Measurements from ENCODE around the gene U2AF2. TPM values are rescaled to one million over a fixed set of nuclear protein-coding genes. Genes with fewer than 3 reads are reported as not detected.

Gene U2AF2
- total and polyA plus RNA-seq, 9 of the 15 experiments (the other 6 are each of a cell fraction or from before 2014, with no cell fraction given): 3.0 to 331 (median 157) TPM

- peak; percentile 87 for TF ChIP-seq MYC (IDR thresholded peaks at IDR 0.05; ENCODE audit: low read depth, low read length)
- TF ChIP-seq MYC (CRISPR knock-in tag; IDR thresholded peaks at IDR 0.05; ENCODE audit: borderline replicate concordance, low read depth): 0 out of 2 replicates have a peak, but pooled peaks have one; percentile 41
- TF ChIP-seq, protein P1, sequence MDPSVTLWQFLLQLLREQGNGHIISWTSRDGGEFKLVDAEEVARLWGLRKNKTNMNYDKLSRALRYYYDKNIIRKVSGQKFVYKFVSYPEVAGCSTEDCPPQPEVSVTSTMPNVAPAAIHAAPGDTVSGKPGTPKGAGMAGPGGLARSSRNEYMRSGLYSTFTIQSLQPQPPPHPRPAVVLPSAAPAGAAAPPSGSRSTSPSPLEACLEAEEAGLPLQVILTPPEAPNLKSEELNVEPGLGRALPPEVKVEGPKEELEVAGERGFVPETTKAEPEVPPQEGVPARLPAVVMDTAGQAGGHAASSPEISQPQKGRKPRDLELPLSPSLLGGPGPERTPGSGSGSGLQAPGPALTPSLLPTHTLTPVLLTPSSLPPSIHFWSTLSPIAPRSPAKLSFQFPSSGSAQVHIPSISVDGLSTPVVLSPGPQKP (CRISPR knock-in tag; IDR thresholded peaks at IDR 0.05): no peak
- peak; percentile 88 for TF ChIP-seq RBM22 (IDR thresholded peaks at IDR 0.05; ENCODE audit: low read depth, low read length, poor library complexity, severe bottlenecking)
- TF ChIP-seq WHSC1 (IDR thresholded peaks at IDR 0.05; ENCODE audit: low read length): no peak
- TF ChIP-seq, protein P2, sequence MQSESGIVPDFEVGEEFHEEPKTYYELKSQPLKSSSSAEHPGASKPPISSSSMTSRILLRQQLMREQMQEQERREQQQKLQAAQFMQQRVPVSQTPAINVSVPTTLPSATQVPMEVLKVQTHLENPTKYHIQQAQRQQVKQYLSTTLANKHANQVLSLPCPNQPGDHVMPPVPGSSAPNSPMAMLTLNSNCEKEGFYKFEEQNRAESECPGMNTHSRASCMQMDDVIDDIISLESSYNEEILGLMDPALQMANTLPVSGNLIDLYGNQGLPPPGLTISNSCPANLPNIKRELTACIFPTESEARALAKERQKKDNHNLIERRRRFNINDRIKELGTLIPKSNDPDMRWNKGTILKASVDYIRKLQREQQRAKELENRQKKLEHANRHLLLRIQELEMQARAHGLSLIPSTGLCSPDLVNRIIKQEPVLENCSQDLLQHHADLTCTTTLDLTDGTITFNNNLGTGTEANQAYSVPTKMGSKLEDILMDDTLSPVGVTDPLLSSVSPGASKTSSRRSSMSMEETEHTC (IDR thresholded peaks at IDR 0.05): no peak
- peak; percentile 92 to 97 for TF ChIP-seq SIN3A (IDR thresholded peaks at IDR 0.05; ENCODE audit: borderline replicate concordance in 2 of 2, control insufficient read depth in 1 of 2, low read depth in 2 of 2, low read length in 2 of 2)
- TF ChIP-seq FOXK2 (conservative IDR thresholded peaks at IDR 0.05 in 1 of 2, IDR thresholded peaks at IDR 0.05 in 1 of 2; ENCODE audit: low read depth in 2 of 2): 0 out of 4 replicates have a peak, but pooled peaks of 1 of the 2 experiments have one; percentile 10
- TF ChIP-seq ZNF695 (CRISPR knock-in tag; IDR thresholded peaks at IDR 0.05): no peak
- TF ChIP-seq, protein P3, sequence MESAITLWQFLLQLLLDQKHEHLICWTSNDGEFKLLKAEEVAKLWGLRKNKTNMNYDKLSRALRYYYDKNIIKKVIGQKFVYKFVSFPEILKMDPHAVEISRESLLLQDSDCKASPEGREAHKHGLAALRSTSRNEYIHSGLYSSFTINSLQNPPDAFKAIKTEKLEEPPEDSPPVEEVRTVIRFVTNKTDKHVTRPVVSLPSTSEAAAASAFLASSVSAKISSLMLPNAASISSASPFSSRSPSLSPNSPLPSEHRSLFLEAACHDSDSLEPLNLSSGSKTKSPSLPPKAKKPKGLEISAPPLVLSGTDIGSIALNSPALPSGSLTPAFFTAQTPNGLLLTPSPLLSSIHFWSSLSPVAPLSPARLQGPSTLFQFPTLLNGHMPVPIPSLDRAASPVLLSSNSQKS (CRISPR knock-in tag; IDR thresholded peaks at IDR 0.05): no peak
- peak; percentile 92 for TF ChIP-seq DIDO1 (tag; IDR thresholded peaks at IDR 0.05; ENCODE audit: low read depth)
- no peak for TF ChIP-seq ZNF586 (CRISPR knock-in tag; conservative IDR thresholded peaks at IDR 0.05)
- no peak for TF ChIP-seq JUNB (CRISPR knock-in tag; conservative IDR thresholded peaks at IDR 0.05)
- no peak for TF ChIP-seq SMC3 (conservative IDR thresholded peaks at IDR 0.05; ENCODE audit: insufficient read depth, low read depth, low read length)
- no peak for TF ChIP-seq BRD9 (IDR thresholded peaks at IDR 0.05; ENCODE audit: low read depth, partially characterized antibody)
- no peak for TF ChIP-seq THRA (IDR thresholded peaks at IDR 0.05)
- TF ChIP-seq EZH2 (IDR thresholded peaks at IDR 0.05; ENCODE audit: borderline replicate concordance, low read depth, low read length): no peak
- TF ChIP-seq NFIC (IDR thresholded peaks at IDR 0.05): 0 out of 2 replicates have a peak, but pooled peaks have one; percentile 25
- TF ChIP-seq GTF2F1 (IDR thresholded peaks at IDR 0.05; ENCODE audit: low read depth, low read length): no peak
- TF ChIP-seq HINFP (tag; conservative IDR thresholded peaks at IDR 0.05; ENCODE audit: low read depth): no peak
Observed at GRCh38 chr19:55643003-55643886, 11.6 kb upstream of the U2AF2 start, which contains the start of gene ZNF581 (continued).

Data from K562 (cell line).